GM12878 (cell line): ENCODE results near the gene ASCC3. TPM values are rescaled to one million over a fixed set of nuclear protein-coding genes. Genes with fewer than 3 reads are reported as not detected.

Source experiments
- ATAC-seq: fragments of 200-7000 bp; cut with Tn5 transposase; 3 replicates; pipeline ENCODE4 v1.9.1; 2020; ENCODE audit warnings: mild to moderate bottlenecking, moderate library complexity
- Bru-seq: library from RNA; stranded (reverse); fragments of 400-500 nt; gene quantifications from one replicate; lab custom pipeline; 2021; lab: Mats Ljungman, UMichigan
- BruChase-seq, 2 experiments: library from RNA; stranded (reverse); fragments of 400-500 nt; gene quantifications; one replicate each; lab custom pipeline; 2021; lab: Mats Ljungman, UMichigan
- BruUV-seq: library from RNA; stranded (reverse); fragments of 400-500 nt; replicated peaks from 2 replicates; lab custom pipeline; 2021; lab: Mats Ljungman, UMichigan
- CTCF ChIA-PET: fragments of 300-600 bp; sonication (Branson Sonifier 250); formaldehyde crosslinking; extraction: SDS; loops from one replicate; lab custom pipeline; 2021; ENCODE audit warnings: inconsistent platforms; lab: Yijun Ruan, JAX
- POLR2A ChIA-PET: fragments of 350-600 bp; formaldehyde crosslinking; extraction: SDS; loops from one replicate; lab custom pipeline; 2021; ENCODE audit warnings: inconsistent platforms; lab: Charles Lee
- RAD21 ChIA-PET: fragments of 300-600 bp; sonication (Branson Sonifier 250); formaldehyde crosslinking; loops from one replicate; lab custom pipeline; 2023; ENCODE audit warnings: antibody characterized with exemption; ENCODE audit not compliant: unreplicated experiment; lab: Charles Lee
- SMC1A ChIA-PET: fragments of 300-600 bp; sonication (Branson Sonifier 250); formaldehyde crosslinking; loops from one replicate; lab custom pipeline; 2023; ENCODE audit not compliant: unreplicated experiment, uncharacterized antibody; lab: Charles Lee
- DNase-seq: peaks from one replicate; pipeline ENCODE4 v3.0.0-alpha.2; 2011; ENCODE audit warnings: low read depth, low spot score
- FAIRE-seq: peaks from 3 replicates; lab custom pipeline; 2011; peaks lifted over from hg19 to GRCh38; lab: Jason Lieb, UNC
- H2AFZ ChIP-seq: 2 replicates; pipeline ENCODE4 v1.6.0; 2011; ENCODE audit warnings: low read depth, low read length, control low read depth; ENCODE audit not compliant: control insufficient read depth
- H3K27ac ChIP-seq: 2 replicates; pipeline ENCODE4 v1.5.1; 2011; ENCODE audit warnings: control low read depth; ENCODE audit not compliant: control insufficient read depth, insufficient read depth
- H3K27me3 ChIP-seq, 2 experiments: replicated peaks in 1 of 2; 2 replicates each; pipeline versions ENCODE4 v1.6.0 to v1.6.1; 2011; ENCODE audit warnings: low read length in 1 of 2; ENCODE audit not compliant: control insufficient read depth in 2 of 2, insufficient read depth in 2 of 2
- H3K36me3 ChIP-seq, 2 experiments: 2 replicates each; pipeline ENCODE4 v1.5.1; 2011; ENCODE audit warnings: low read length in 1 of 2; ENCODE audit not compliant: control insufficient read depth in 2 of 2, insufficient read depth in 2 of 2
- H3K4me1 ChIP-seq: 2 replicates; pipeline ENCODE4 v1.6.1; 2011; ENCODE audit warnings: mild to moderate bottlenecking, low read length, moderate library complexity, mixed read lengths; ENCODE audit not compliant: control insufficient read depth, insufficient read depth
- H3K4me2 ChIP-seq: 2 replicates; pipeline ENCODE4 v1.6.0; 2011; ENCODE audit warnings: control low read depth; ENCODE audit not compliant: control insufficient read depth, insufficient read depth
- H3K4me3 ChIP-seq: fragments of 200-600 bp; sonication (generic); 2 replicates; pipeline ENCODE4 v1.5.1; 2016
- H3K79me2 ChIP-seq: 2 replicates; pipeline ENCODE4 v1.6.0; 2011; ENCODE audit warnings: low read length; ENCODE audit not compliant: control insufficient read depth, insufficient read depth
- H3K9ac ChIP-seq: 2 replicates; pipeline ENCODE4 v1.8.0; 2011; ENCODE audit warnings: low read length, control low read depth, mixed read lengths; ENCODE audit not compliant: control insufficient read depth, insufficient read depth
- H3K9me3 ChIP-seq: replicated peaks from 3 replicates; pipeline ENCODE4 v1.5.1; 2011; ENCODE audit warnings: mild to moderate bottlenecking, low read length; ENCODE audit not compliant: control insufficient read depth, insufficient read depth
- H4K20me1 ChIP-seq: 2 replicates; pipeline ENCODE4 v1.6.0; 2011; ENCODE audit not compliant: control insufficient read depth, insufficient read depth
- ASH2L ChIP-seq: fragments of 300-600, 200-600 bp; sonication (generic); IDR thresholded peaks from 2 replicates; pipeline ENCODE4 v1.6.1; 2017; ENCODE audit warnings: low read depth, mild to moderate bottlenecking, borderline replicate concordance
- BACH1 ChIP-seq: fragments of 450-650 bp; IDR thresholded peaks from 2 replicates; pipeline ENCODE4 v1.6.1; 2017; ENCODE audit warnings: mild to moderate bottlenecking, borderline replicate concordance
- KDM1A ChIP-seq: fragments of 200-600 bp; sonication (generic); IDR thresholded peaks from 2 replicates; pipeline ENCODE4 v1.6.1; 2016; ENCODE audit warnings: borderline replicate concordance
- MXI1 ChIP-seq: fragments of 150-350 bp; IDR thresholded peaks from 2 replicates; pipeline ENCODE4 v1.6.1; 2011; ENCODE audit warnings: low read depth, mild to moderate bottlenecking, inconsistent platforms, low read length, improper control_type of control experiment
- NBN ChIP-seq: fragments of 450-650 bp; IDR thresholded peaks from 2 replicates; pipeline ENCODE4 v1.6.1; 2016
- NFIC ChIP-seq: IDR thresholded peaks from 2 replicates; pipeline ENCODE4 v1.6.1; 2012; ENCODE audit warnings: low read depth, mild to moderate bottlenecking, inconsistent platforms, low read length, moderate library complexity
- NFYA ChIP-seq: IDR thresholded peaks from 2 replicates; pipeline ENCODE4 v1.6.1; 2011; ENCODE audit warnings: low read depth, mild to moderate bottlenecking, low read length, improper control_type of control experiment, borderline replicate concordance
- NR2C2 ChIP-seq: IDR thresholded peaks from 2 replicates; pipeline ENCODE4 v1.6.1; 2011; ENCODE audit warnings: borderline replicate concordance, low read depth; ENCODE audit not compliant: control insufficient read depth, insufficient read length
- NRF1 ChIP-seq: conservative IDR thresholded peaks from 2 replicates; pipeline ENCODE4 v1.6.1; 2011; ENCODE audit warnings: mild to moderate bottlenecking, low read depth, low read length, improper control_type of control experiment
- PAX5 ChIP-seq: IDR thresholded peaks from 2 replicates; pipeline ENCODE4 v1.6.1; 2011; ENCODE audit warnings: low read depth, low read length, borderline replicate concordance
- RELA ChIP-seq: fragments of 450-650 bp; IDR thresholded peaks from 2 replicates; pipeline ENCODE4 v1.8.0; 2014; ENCODE audit warnings: borderline replicate concordance; ENCODE audit not compliant: partially characterized antibody
- SKIL ChIP-seq: fragments of 450-650 bp; IDR thresholded peaks from 2 replicates; pipeline ENCODE4 v1.6.1; 2017; ENCODE audit warnings: mild to moderate bottlenecking, low read depth, inconsistent platforms; ENCODE audit not compliant: poor library complexity, severe bottlenecking
- SUZ12 ChIP-seq: fragments of 200-600 bp; sonication (generic); IDR thresholded peaks from one replicate; pipeline ENCODE4 v1.6.1; 2018; ENCODE audit warnings: antibody characterized with exemption, mild to moderate bottlenecking; ENCODE audit not compliant: unreplicated experiment
- ZBED1 ChIP-seq: IDR thresholded peaks from 2 replicates; pipeline ENCODE4 v1.6.1; 2016; ENCODE audit warnings: borderline replicate concordance
- ZNF622 ChIP-seq: fragments of 450-650 bp; IDR thresholded peaks from 2 replicates; pipeline ENCODE4 v1.6.1; 2017; ENCODE audit warnings: mild to moderate bottlenecking, inconsistent platforms
- WGBS: methylation state at CpG from one replicate; pipeline ENCODE4 v1.1.6; 2016; ENCODE audit warnings: low lambda C conversion rate; ENCODE audit not compliant: insufficient replicate concordance, insufficient coverage; ENCODE audit errors: missing lambda C conversion rate; 5-methylcytosine and 5-hydroxymethylcytosine counted together
- in situ Hi-C: fragments of 300-500 bp; cut with MboI; formaldehyde crosslinking; loops from 9 replicates; pipeline ENCODE4 v1.14.3; 2018; ENCODE audit warnings: mixed read lengths
- intact Hi-C: fragments of 100-400 bp; cut with micrococcal nuclease; formaldehyde crosslinking; loops from one replicate; pipeline ENCODE4 v1.14.2; 2022; ENCODE audit not compliant: unreplicated experiment
- long read RNA-seq, 2 experiments: library from polyadenylated mRNA; unstranded; transcript quantifications; one replicate each; pipeline ENCODE4 v2.0.0, GENCODE V29; 2019 to 2020
- polyA minus RNA-seq, 3 experiments: library from RNA; depleted of rRNA, polyadenylated mRNA; stranded (reverse); fragments of >200 nt; gene quantifications; 2 replicates each; pipeline ENCODE4 v1.2.3, GENCODE V29; 2011
- polyA plus RNA-seq, 11 experiments: library from polyadenylated mRNA; depleted of rRNA in 4 of 11; unstranded in 6 of 11; stranded (reverse) in 5 of 11; fragments of >200 nt; fragmentation: Nextera tagmentation in 4 of 11; fragmentation: Illumina TruSeq in 1 of 11; extraction: Ambion mirVana in 4 of 11; extraction: Trizol in 1 of 11; gene quantifications; 1 replicate in 1 of 11; 2 replicates in 10 of 11; pipeline versions ENCODE4 v1.2.1 to v1.2.3, GENCODE V29; 2011 to 2016; ENCODE audit warnings: inconsistent platforms in 2 of 11, missing spikeins in 2 of 11, low read depth in 1 of 11
- total RNA-seq, 4 experiments: library from RNA; depleted of rRNA in 3 of 4; stranded (reverse); fragments of >200 nt in 3 of 4; fragmentation: Illumina TruSeq in 1 of 4; extraction: Trizol in 1 of 4; gene quantifications; 2 replicates each; pipeline versions ENCODE4 v1.2.1 to v1.2.3, GENCODE V29; 2013 to 2021

Gene ASCC3
- total RNA-seq (2013; cell fraction: nucleolus; rRNA removed): 278 and 279 TPM in 2 replicates
- 52.8 and 58.9 TPM in 2 replicates for total RNA-seq (2014; rRNA removed)
- total RNA-seq (2014; rRNA removed; fragmentation: Illumina TruSeq; extraction: Trizol): 69.9 and 70.4 TPM in 2 replicates
- total RNA-seq (2021): 56.7 and 59.2 TPM in 2 replicates
- polyA plus RNA-seq (2011; ENCODE audit: low read depth): 11.2 TPM
- polyA plus RNA-seq (2011; rRNA removed): 58.9 and 77.3 TPM in 2 replicates
- polyA plus RNA-seq (2011; cell fraction: cytosol; rRNA removed): 25.4 and 25.8 TPM in 2 replicates
- polyA plus RNA-seq (2011; cell fraction: nucleus; rRNA removed): 34.9 and 35.7 TPM in 2 replicates
- 19.4 and 31.0 TPM in 2 replicates for polyA plus RNA-seq (2012)
- polyA plus RNA-seq (2014; fragmentation: Illumina TruSeq; extraction: Trizol): 48.4 and 55.6 TPM in 2 replicates
- polyA plus RNA-seq (2014; fragmentation: Nextera tagmentation; extraction: Ambion mirVana): 10 to 100 TPM; 19.9 to 22.2 TPM
- polyA plus RNA-seq (2014; rRNA removed): 18.8 and 25.8 TPM in 2 replicates
- polyA plus RNA-seq (2016; fragmentation: Nextera tagmentation; extraction: Ambion mirVana): 10 to 100 TPM; 68.9 to 76.2 TPM
- 93.3 and 137 TPM in 2 replicates for polyA minus RNA-seq (2011; rRNA and poly(A)+ RNA removed)
- polyA minus RNA-seq (2011; cell fraction: cytosol; rRNA and poly(A)+ RNA removed): 32.3 and 33.5 TPM in 2 replicates
- polyA minus RNA-seq (2011; cell fraction: nucleus; rRNA and poly(A)+ RNA removed): 105 and 144 TPM in 2 replicates
- percentile 85 among the genes with signal in this experiment for Bru-seq, nascent RNA
- BruChase-seq, experiment 1, labeled RNA remaining after a 6-hour chase: percentile 75 among the genes with signal in this experiment
- BruChase-seq, experiment 2, labeled RNA remaining after a 2-hour chase: percentile 79 among the genes with signal in this experiment
- long read RNA-seq, experiment 1, partial matches to known transcripts: 13 of 15 reads
- long read RNA-seq, experiment 1, other reads (novel, unspliced or antisense): 0 of 15 reads
- long read RNA-seq, experiment 2, transcript ASCC3-203 (4 exons, 3,433 nt): major isoform, 10 of 118 reads
- long read RNA-seq, experiment 2, partial matches to known transcripts: 76 of 118 reads
- long read RNA-seq, experiment 2, other reads (novel, unspliced or antisense): 29 of 118 reads

- FAIRE-seq (peak; percentile 76), ATAC-seq (peak; percentile 96), DNase-seq (peak; percentile 63)
- intact Hi-C loops: no loop called here
- in situ Hi-C loops: no loop called here
- peak within 1 kb of the TSS; percentile 81 for H3K27ac ChIP-seq
- peak within 1 kb of the TSS; percentile 93 for H2AFZ ChIP-seq
- POLR2A ChIA-PET: interaction anchor here (0.9 to 3.2 kb wide), 4 partner anchors 12 to 168 kb away, joined by 3 to 21 read pairs (median 4); no protein-coding TSS in a partner anchor
- H3K9me3 ChIP-seq: no peaks in the 10 kb centered on the region
- H3K9ac ChIP-seq: peak within 1 kb of the TSS; percentile 70
- SMC1A ChIA-PET: interaction anchor here (0.5 to 2.1 kb wide), 6 partner anchors 10 to 105 kb away, joined by 3 to 5 read pairs (median 4); no protein-coding TSS in a partner anchor
- peak within 1 kb of the TSS; percentile 89 for H3K4me3 ChIP-seq
- peaks cover 52% of the 10 kb centered on the region for H3K79me2 ChIP-seq
- under 1% methylated on average over 81 of the region's 83 CpGs for WGBS
- H3K27me3 ChIP-seq: no peaks in the 10 kb centered on the region
- RAD21 ChIA-PET: interaction anchor here (0.8 to 1.7 kb wide), 3 partner anchors 16 to 108 kb away, joined by 3 to 4 read pairs (median 3); no protein-coding TSS in a partner anchor
- BruUV-seq: no TSS peak
- H4K20me1 ChIP-seq: no peaks in the 10 kb centered on the region
- peak within 1 kb of the TSS; percentile 68 for H3K4me2 ChIP-seq
- CTCF ChIA-PET: interaction anchor here (0.7 to 2.2 kb wide), 5 partner anchors 12 to 217 kb away, joined by 3 to 6 read pairs (median 4); no protein-coding TSS in a partner anchor
- H3K4me1 ChIP-seq: no peaks in the 10 kb centered on the region
- no peaks in the 10 kb centered on the region for H3K36me3 ChIP-seq
- TF ChIP-seq ASH2L (peak; percentile 100), SUZ12 (no peak), RELA (peak; percentile 83), KDM1A (no peak), MXI1 (no peak; the same call in none of the 2 replicates), PAX5 (0 out of 2 replicates have a peak, but pooled peaks have one; percentile 8), NR2C2 (no peak), ZBED1 (peak; percentile 45; the same call in 1 of the 2 replicates), NFYA (no peak), ZNF622 (no peak), SKIL (peak; percentile 10), NBN (peak; percentile 89), NRF1 (peak; percentile 42), BACH1 (peak; percentile 62; the same call in 1 of the 2 replicates), NFIC (no peak)
Observed at GRCh38 chr6:100880853-100881706, at the start of gene ASCC3. Gene ASCC3, minus strand, starts transcription at chr6:100881329. Its CDS starts 13,332 bp downstream, at chr6:100867997.
